GM23248 (cell line): ENCODE results near the gene CCDC50. TPM values are rescaled to one million over a fixed set of nuclear protein-coding genes. Genes with fewer than 3 reads are reported as not detected.

ENCODE experiments used
- DNase-seq: peaks from one replicate; pipeline ENCODE4 v3.0.0-alpha.2; 2015
- H2AFZ ChIP-seq: fragments of 200-600 bp; sonication (generic); 2 replicates; pipeline ENCODE4 v1.6.1; 2016; ENCODE audit warnings: antibody characterized with exemption
- H3F3A ChIP-seq: fragments of 200-600 bp; sonication (generic); 2 replicates; pipeline ENCODE4 v1.6.1; 2016; ENCODE audit warnings: mild to moderate bottlenecking, antibody characterized with exemption, mixed run types; ENCODE audit not compliant: insufficient read depth
- H3K27ac ChIP-seq: fragments of 200-600 bp; sonication (generic); 2 replicates; pipeline ENCODE4 v1.5.1; 2016; ENCODE audit warnings: mild to moderate bottlenecking
- H3K27me3 ChIP-seq: fragments of 200-600 bp; sonication (generic); replicated peaks from 2 replicates; pipeline ENCODE4 v1.6.1; 2016; ENCODE audit warnings: mild to moderate bottlenecking; ENCODE audit not compliant: insufficient read depth
- H3K36me3 ChIP-seq: fragments of 200-600 bp; sonication (generic); 2 replicates; pipeline ENCODE4 v1.6.1; 2016; ENCODE audit warnings: low read depth, mild to moderate bottlenecking
- H3K4me1 ChIP-seq: fragments of 200-600 bp; sonication (generic); 2 replicates; pipeline ENCODE4 v1.6.1; 2016; ENCODE audit warnings: mild to moderate bottlenecking; ENCODE audit not compliant: insufficient read depth
- H3K4me2 ChIP-seq: fragments of 200-600 bp; sonication (generic); one replicate; pipeline ENCODE4 v1.6.1; 2016; ENCODE audit warnings: mild to moderate bottlenecking; ENCODE audit not compliant: unreplicated experiment
- H3K4me3 ChIP-seq: fragments of 200-600 bp; sonication (generic); 2 replicates; pipeline ENCODE4 v1.5.1; 2016; ENCODE audit warnings: mild to moderate bottlenecking
- H3K79me2 ChIP-seq: fragments of 200-600 bp; sonication (generic); 2 replicates; pipeline ENCODE4 v1.6.1; 2016; ENCODE audit warnings: mild to moderate bottlenecking; ENCODE audit not compliant: insufficient read depth
- H3K9ac ChIP-seq: fragments of 200-600 bp; sonication (generic); 2 replicates; pipeline ENCODE4 v1.6.1; 2016; ENCODE audit warnings: mild to moderate bottlenecking
- H3K9me2 ChIP-seq: fragments of 200-600 bp; sonication (generic); 2 replicates; pipeline ENCODE4 v1.6.1; 2016; ENCODE audit warnings: mixed run types, mild to moderate bottlenecking, moderate library complexity; ENCODE audit not compliant: insufficient read depth
- H3K9me3 ChIP-seq: fragments of 200-600 bp; sonication (generic); one replicate; pipeline ENCODE4 v1.6.1; 2017; ENCODE audit warnings: low read depth
- H4K20me1 ChIP-seq: fragments of 200-600 bp; sonication (generic); 2 replicates; pipeline ENCODE4 v1.6.0; 2016; ENCODE audit not compliant: insufficient read depth
- EZH2 ChIP-seq: fragments of 200-600 bp; sonication (generic); IDR thresholded peaks from 2 replicates; pipeline ENCODE4 v1.6.1; 2018; ENCODE audit warnings: antibody characterized with exemption, mild to moderate bottlenecking; ENCODE audit not compliant: insufficient read depth, poor library complexity, severe bottlenecking
- EZH2phosphoT487 ChIP-seq: fragments of 200-600 bp; sonication (generic); IDR thresholded peaks from 2 replicates; pipeline ENCODE4 v1.6.1; 2018; ENCODE audit warnings: antibody characterized with exemption, moderate library complexity, mild to moderate bottlenecking, low read depth; ENCODE audit not compliant: insufficient read depth
- WGBS, 2 experiments: methylation state at CpG; one replicate each; pipeline ENCODE4 v1.1.6; 2015 to 2017; ENCODE audit warnings: low lambda C conversion rate in 2 of 2, low coverage in 1 of 2; ENCODE audit errors: missing lambda C conversion rate in 2 of 2; 5-methylcytosine and 5-hydroxymethylcytosine counted together
- in situ Hi-C: fragments of 300-500 bp; cut with MboI; formaldehyde crosslinking; loops from 2 replicates; pipeline ENCODE4 v1.15.0; 2020
- polyA plus RNA-seq: library from polyadenylated mRNA; unstranded; fragments of >200 nt; fragmentation: Nextera tagmentation; extraction: Ambion mirVana; gene quantifications from 2 replicates; pipeline ENCODE4 v1.2.1, GENCODE V29; 2016
- total RNA-seq: library from RNA; depleted of rRNA; stranded (reverse); fragments of >200 nt; shearing (Covaris generic); gene quantifications from 2 replicates; pipeline ENCODE4 v1.2.3, GENCODE V29; 2014

Gene CCDC50
- total and polyA plus RNA-seq, 2 experiments from 2014 or later: 63.0 to 68.6 TPM

GRCh38 chr3:191398607-191399006, 69.4 kb downstream of the CCDC50 start:
- Histone ChIP-seq H3K4me2 (no peak overlapping the region), H3K79me2 (no peaks in the 10 kb centered on the region), H2AFZ (no peak overlapping the region), H3K36me3 (peaks cover 24% of the 10 kb centered on the region), H3K9me2 (no peaks in the 10 kb centered on the region), H3K9ac (no peak overlapping the region), H3K4me1 (no peaks in the 10 kb centered on the region), H3F3A (no peaks in the 10 kb centered on the region), H4K20me1 (no peaks in the 10 kb centered on the region), H3K9me3 (no peaks in the 10 kb centered on the region), H3K27ac (no peak overlapping the region), H3K4me3 (no peak overlapping the region), H3K27me3 (no peaks in the 10 kb centered on the region)
- WGBS, 2 experiments: 92 to 95% methylated on average over 1 of the region's 1 CpG
- in situ Hi-C loops: loop anchor here (10.0 kb wide), 1 partner anchor 154 kb away; no protein-coding TSS in a partner anchor
- no peak for DNase-seq
- TF ChIP-seq EZH2phosphoT487 (no peak), EZH2 (no peak)

GRCh38 chr3:191399918-191400317, 70.7 kb downstream of the CCDC50 start:
- in situ Hi-C loops: loop anchor here (10.0 kb wide), 1 partner anchor 155 kb away; no protein-coding TSS in a partner anchor
- H3K79me2 ChIP-seq: no peaks in the 10 kb centered on the region
- no peaks in the 10 kb centered on the region for H3F3A ChIP-seq
- WGBS, 2 experiments: 53% methylated on average over 3 of the region's 3 CpGs
- H3K36me3 ChIP-seq: peaks cover 15% of the 10 kb centered on the region; the same call in 1 of the 2 replicates
- no peak overlapping the region for H2AFZ ChIP-seq
- no peak for DNase-seq
- no peak overlapping the region for H3K4me3 ChIP-seq
- H3K9me2 ChIP-seq: no peaks in the 10 kb centered on the region
- no peaks in the 10 kb centered on the region for H3K27me3 ChIP-seq
- no peaks in the 10 kb centered on the region for H3K4me1 ChIP-seq
- no peak overlapping the region for H3K27ac ChIP-seq
- no peaks in the 10 kb centered on the region for H4K20me1 ChIP-seq
- no peaks in the 10 kb centered on the region for H3K9me3 ChIP-seq
- H3K9ac ChIP-seq: no peak overlapping the region
- H3K4me2 ChIP-seq: no peak overlapping the region
- TF ChIP-seq EZH2phosphoT487 (no peak), EZH2 (no peak)

- H3K36me3 ChIP-seq: peaks cover 7% of the 10 kb centered on the region; the same call in 1 of the 2 replicates
- H4K20me1 ChIP-seq: no peaks in the 10 kb centered on the region
- H3K9me2 ChIP-seq: no peaks in the 10 kb centered on the region
- H3F3A ChIP-seq: no peaks in the 10 kb centered on the region
- no peak overlapping the region for H3K27ac ChIP-seq
- H3K9me3 ChIP-seq: no peaks in the 10 kb centered on the region
- no peaks in the 10 kb centered on the region for H3K79me2 ChIP-seq
- in situ Hi-C loops: no loop called here
- H3K27me3 ChIP-seq: no peaks in the 10 kb centered on the region
- no peaks in the 10 kb centered on the region for H3K4me1 ChIP-seq
- DNase-seq: no peak
- H3K4me3 ChIP-seq: no peak overlapping the region
- H3K4me2 ChIP-seq: no peak overlapping the region
- 76 to 77% methylated on average over 12 of the region's 12 CpGs for WGBS, 2 experiments
- H2AFZ ChIP-seq: no peak overlapping the region
- TF ChIP-seq EZH2: no peak
- TF ChIP-seq EZH2phosphoT487: no peak
- H3K9ac ChIP-seq: no peak overlapping the region
Observed at GRCh38 chr3:191401775-191402357, 72.7 kb downstream of the CCDC50 start.

GRCh38 chr3:191409791-191410359, 80.7 kb downstream of the CCDC50 start:
- Histone ChIP-seq H3K36me3 (no peaks in the 10 kb centered on the region), H4K20me1 (no peaks in the 10 kb centered on the region), H3K79me2 (no peaks in the 10 kb centered on the region), H3K9me3 (no peaks in the 10 kb centered on the region), H3K9ac (no peak overlapping the region), H3K4me2 (no peak overlapping the region), H3K4me1 (peaks cover 27% of the 10 kb centered on the region), H3K4me3 (no peak overlapping the region), H3F3A (peaks cover 10% of the 10 kb centered on the region), H3K27me3 (no peaks in the 10 kb centered on the region), H3K27ac (no peak overlapping the region), H3K9me2 (no peaks in the 10 kb centered on the region), H2AFZ (no peak overlapping the region)
- in situ Hi-C loops: no loop called here
- peak; percentile 11 for DNase-seq
- WGBS, 2 experiments: 82 to 87% methylated on average over 3 of the region's 3 CpGs
- TF ChIP-seq EZH2phosphoT487: no peak
- TF ChIP-seq EZH2: no peak
